Measurements from ENCODE around the gene SETD3. TPM values are rescaled to one million over a fixed set of nuclear protein-coding genes. Genes with fewer than 3 reads are reported as not detected.

Gene SETD3
- total RNA-seq, 2 donors from 2014 or later, result 34.6 to 39.4 TPM

DNA sequence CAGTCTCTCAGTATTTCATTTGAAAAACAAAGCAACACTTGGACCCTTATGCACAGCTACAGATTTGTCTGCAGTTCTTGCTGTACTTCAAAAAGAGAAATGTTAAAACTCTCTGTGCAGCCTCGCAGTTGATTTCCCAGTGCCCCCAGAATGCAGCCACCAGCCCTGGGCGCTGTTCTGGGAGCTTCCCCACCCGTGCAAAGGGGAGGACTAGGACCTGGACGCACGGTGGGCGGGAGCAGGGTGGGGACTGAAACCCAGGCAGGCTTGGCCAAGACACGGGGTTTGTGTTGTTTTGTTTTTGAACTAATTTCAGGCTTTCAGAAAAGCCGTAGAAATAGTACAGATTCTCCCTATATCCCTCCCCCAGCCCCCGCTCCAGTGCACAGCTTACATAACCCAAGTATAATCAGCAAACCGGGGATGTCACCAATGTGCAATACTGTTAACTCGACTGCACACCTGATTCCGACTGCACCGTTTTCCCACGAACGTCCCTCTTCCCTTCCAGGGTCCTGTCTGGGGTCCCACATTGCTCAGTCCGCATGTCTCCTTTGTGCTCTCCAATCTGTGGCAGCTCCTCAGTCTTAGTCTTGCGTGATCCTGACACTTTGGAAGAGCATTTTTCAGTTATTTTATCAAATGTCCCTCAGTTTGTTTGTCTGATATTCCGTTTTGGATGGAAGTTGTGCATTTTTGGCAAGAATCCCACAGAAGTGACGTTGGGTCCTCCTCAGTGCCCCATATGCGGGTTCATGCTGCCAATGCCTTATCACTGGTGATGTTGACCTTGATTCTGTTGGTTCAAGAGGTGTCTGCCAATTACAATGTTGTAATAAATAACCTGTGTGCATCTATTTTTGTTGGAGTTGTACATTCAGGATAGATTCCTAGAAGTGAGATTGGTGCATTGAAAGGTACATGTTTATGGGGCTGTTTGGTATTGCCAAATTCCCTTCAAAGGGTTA lies 95.9 kb downstream of the SETD3 start:
- ATAC-seq, result no peak
- peak in 2 of 4 donors; percentile 16 to 40 for DNase-seq
- WGBS, 2 donors, result 43 to 45% methylated on average over 20 of the region's 20 CpGs
- intact Hi-C loops (cut with DNase I), result no loop called here
- H3K4me3 ChIP-seq, result no peak overlapping the region
- no peaks in the 10 kb centered on the region for H3K36me3 ChIP-seq (replicated peaks in 1 of 2; ENCODE audit: insufficient read depth in 1 of 2, low read depth in 2 of 2)
- no peaks in the 10 kb centered on the region for H3K9me3 ChIP-seq
- no peaks in the 10 kb centered on the region for H3K27me3 ChIP-seq
- no peak for TF ChIP-seq POLR2A (IDR thresholded peaks at IDR 0.05)
- TF ChIP-seq, protein P1, sequence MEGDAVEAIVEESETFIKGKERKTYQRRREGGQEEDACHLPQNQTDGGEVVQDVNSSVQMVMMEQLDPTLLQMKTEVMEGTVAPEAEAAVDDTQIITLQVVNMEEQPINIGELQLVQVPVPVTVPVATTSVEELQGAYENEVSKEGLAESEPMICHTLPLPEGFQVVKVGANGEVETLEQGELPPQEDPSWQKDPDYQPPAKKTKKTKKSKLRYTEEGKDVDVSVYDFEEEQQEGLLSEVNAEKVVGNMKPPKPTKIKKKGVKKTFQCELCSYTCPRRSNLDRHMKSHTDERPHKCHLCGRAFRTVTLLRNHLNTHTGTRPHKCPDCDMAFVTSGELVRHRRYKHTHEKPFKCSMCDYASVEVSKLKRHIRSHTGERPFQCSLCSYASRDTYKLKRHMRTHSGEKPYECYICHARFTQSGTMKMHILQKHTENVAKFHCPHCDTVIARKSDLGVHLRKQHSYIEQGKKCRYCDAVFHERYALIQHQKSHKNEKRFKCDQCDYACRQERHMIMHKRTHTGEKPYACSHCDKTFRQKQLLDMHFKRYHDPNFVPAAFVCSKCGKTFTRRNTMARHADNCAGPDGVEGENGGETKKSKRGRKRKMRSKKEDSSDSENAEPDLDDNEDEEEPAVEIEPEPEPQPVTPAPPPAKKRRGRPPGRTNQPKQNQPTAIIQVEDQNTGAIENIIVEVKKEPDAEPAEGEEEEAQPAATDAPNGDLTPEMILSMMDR (IDR thresholded peaks at IDR 0.05), result no peak
- peaks cover 16% of the 10 kb centered on the region for H3K4me1 ChIP-seq
- H3K27ac ChIP-seq, result no peak overlapping the region

DNA sequence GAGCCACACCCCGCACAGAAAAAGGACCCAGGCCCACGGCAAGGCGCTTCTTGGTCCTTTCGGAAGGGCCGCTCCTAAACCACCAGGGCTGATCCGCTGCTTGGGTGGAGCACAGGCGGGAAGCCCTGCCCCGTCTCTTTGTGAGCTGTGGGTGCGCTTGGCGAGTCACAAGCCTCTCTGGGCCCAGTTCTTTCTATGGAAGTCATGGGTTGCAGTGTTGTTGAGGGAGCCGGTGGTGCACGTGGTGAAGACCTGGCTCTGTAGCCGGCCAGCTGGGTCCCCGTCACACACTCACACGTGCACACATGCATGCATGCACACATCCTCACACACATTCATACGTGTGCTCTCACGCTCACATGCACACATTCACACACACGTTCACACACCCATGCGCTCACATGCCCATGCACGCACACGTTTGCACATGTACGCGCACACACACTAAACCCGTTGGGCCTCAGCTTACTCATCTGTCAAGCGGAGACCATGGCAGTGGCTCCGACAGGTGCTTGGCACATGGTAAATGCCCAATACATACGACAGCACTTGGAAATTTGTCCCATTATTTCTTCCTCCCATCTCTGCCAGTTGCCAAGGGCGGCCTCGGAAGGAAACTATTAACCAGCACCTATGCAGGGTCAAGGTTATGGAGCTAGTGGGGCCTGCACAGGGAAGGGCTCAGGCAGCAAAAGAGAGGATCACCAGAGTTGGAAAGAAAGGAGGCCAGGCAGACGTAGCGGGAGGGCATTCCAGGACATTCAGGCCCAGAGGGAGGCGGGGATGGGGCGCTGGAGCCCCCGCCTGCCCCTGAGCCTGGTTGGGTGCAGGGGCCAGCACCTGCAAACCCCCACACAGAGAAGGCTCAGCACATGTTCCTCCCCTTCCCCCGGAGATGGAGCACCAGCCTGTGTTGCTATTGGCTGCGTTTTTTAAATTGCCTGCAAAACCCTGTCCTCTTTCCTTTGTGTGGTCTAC lies 96.9 kb downstream of the SETD3 start:
- H3K4me1 ChIP-seq, result peaks cover 12% of the 10 kb centered on the region
- H3K27me3 ChIP-seq, result no peaks in the 10 kb centered on the region
- no peak for ATAC-seq
- no peaks in the 10 kb centered on the region for H3K9me3 ChIP-seq
- intact Hi-C loops (cut with DNase I), result no loop called here
- WGBS, 2 donors, result 86% methylated on average over 34 to 36 of the region's 36 CpGs
- no peak overlapping the region for H3K27ac ChIP-seq
- no peak for DNase-seq
- TF ChIP-seq, protein P1 (IDR thresholded peaks at IDR 0.05), result no peak
- TF ChIP-seq POLR2A (IDR thresholded peaks at IDR 0.05), result no peak
- H3K4me3 ChIP-seq, result no peak overlapping the region
- H3K36me3 ChIP-seq (replicated peaks in 1 of 2; ENCODE audit: insufficient read depth in 1 of 2, low read depth in 2 of 2), result no peaks in the 10 kb centered on the region

DNA sequence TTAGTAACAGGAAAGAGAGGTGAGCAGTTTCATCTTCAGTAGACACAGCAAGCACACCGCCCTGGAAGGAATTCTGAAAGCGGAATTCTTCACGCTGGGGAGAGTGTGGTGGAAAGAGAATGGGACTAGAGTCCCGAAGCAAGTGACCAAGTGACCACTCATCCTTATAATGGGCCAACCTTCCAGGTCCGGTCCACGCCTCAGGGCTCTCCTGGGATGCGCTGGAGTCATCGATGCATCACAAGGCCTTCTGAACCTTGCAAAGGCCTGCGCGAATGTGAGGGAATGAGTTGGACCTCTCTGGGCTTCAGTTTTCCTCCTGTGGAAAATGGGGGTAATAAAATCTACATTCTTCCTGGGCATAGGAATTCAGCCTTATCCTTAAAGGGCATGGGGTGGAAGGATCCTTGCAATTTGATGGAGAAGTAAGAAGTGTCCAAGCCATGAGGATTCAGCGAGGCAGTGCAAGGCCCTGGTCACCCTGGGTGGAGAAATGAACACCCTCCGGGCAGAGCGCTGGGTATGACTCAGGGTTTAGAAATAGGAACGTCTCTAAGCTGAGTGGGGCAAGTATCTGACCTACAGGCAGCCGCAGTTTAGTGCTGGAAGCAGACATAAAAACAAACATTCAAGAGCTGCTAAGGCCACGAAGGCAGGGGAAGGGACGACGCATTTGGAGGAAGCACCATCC lies 97.7 kb downstream of the SETD3 start:
- no peaks in the 10 kb centered on the region for H3K36me3 ChIP-seq (replicated peaks in 1 of 2; ENCODE audit: insufficient read depth in 1 of 2, low read depth in 2 of 2)
- ATAC-seq (no peak), DNase-seq (no peak)
- intact Hi-C loops (cut with DNase I), result no loop called here
- TF ChIP-seq POLR2A (IDR thresholded peaks at IDR 0.05), result no peak
- TF ChIP-seq, protein P1 (IDR thresholded peaks at IDR 0.05), result no peak
- H3K4me1 ChIP-seq, result peaks cover 12% of the 10 kb centered on the region
- H3K27ac ChIP-seq, result no peak overlapping the region
- WGBS, 2 donors, result 90 to 93% methylated on average over 18 of the region's 18 CpGs
- H3K4me3 ChIP-seq, result no peak overlapping the region
- H3K9me3 ChIP-seq, result no peaks in the 10 kb centered on the region
- H3K27me3 ChIP-seq, result no peaks in the 10 kb centered on the region

DNA sequence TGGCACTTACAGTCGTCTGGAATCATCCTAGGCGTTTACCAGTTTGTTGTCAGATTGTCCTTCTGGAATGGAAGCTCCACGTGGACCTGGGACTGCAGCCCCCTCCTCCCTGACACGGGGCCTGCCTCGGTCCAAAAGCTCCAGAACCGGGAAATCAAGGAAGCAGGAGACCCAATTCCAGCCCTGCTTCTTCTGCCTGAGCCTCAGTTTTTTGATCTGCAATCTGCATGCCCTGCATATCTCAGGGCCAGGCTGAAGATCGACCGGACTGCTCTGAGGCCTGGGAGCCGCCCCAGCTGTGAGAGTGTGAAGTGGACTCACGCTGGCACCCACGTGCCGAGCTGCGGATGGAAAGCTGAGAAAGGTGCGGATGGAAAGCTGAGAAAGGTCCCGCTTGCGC lies 98.6 kb downstream of the SETD3 start:
- no peak overlapping the region for H3K27ac ChIP-seq
- TF ChIP-seq, protein P1 (IDR thresholded peaks at IDR 0.05), result no peak
- TF ChIP-seq POLR2A (IDR thresholded peaks at IDR 0.05), result no peak
- H3K9me3 ChIP-seq, result no peaks in the 10 kb centered on the region
- H3K4me3 ChIP-seq, result no peak overlapping the region
- intact Hi-C loops (cut with DNase I), result no loop called here
- ATAC-seq (no peak), DNase-seq (peak in 1 of 4 donors; percentile 35)
- no peaks in the 10 kb centered on the region for H3K27me3 ChIP-seq
- 50 to 59% methylated on average over 16 of the region's 16 CpGs for WGBS, 2 donors
- H3K4me1 ChIP-seq, result peaks cover 12% of the 10 kb centered on the region
- no peaks in the 10 kb centered on the region for H3K36me3 ChIP-seq (replicated peaks in 1 of 2; ENCODE audit: insufficient read depth in 1 of 2, low read depth in 2 of 2)
